H9 (cell line): ENCODE measurements around the gene CACFD1. TPM values are rescaled to one million over a fixed set of nuclear protein-coding genes. Genes with fewer than 3 reads are reported as not detected.

ENCODE experiments used
- DNase-seq: peaks from one replicate; pipeline ENCODE4 v3.0.0-alpha.2; 2017
- H2AFZ ChIP-seq: one replicate; pipeline ENCODE4 v1.6.1; 2013; ENCODE audit warnings: mild to moderate bottlenecking, low read length, control low read depth, moderate library complexity
- H2AK5ac ChIP-seq: 2 replicates; pipeline ENCODE4 v1.6.1; 2013; ENCODE audit warnings: low read length, control low read depth, mixed read lengths; ENCODE audit not compliant: insufficient read length
- H2BK120ac ChIP-seq: one replicate; pipeline ENCODE4 v1.6.1; 2013; ENCODE audit warnings: low read depth, mild to moderate bottlenecking, low read length, control low read depth, inconsistent platforms; ENCODE audit not compliant: poor library complexity, severe bottlenecking
- H2BK12ac ChIP-seq: 2 replicates; pipeline ENCODE4 v1.6.1; 2013; ENCODE audit warnings: low read length, control low read depth, mixed read lengths, low read depth; ENCODE audit not compliant: insufficient read length
- H2BK15ac ChIP-seq: 2 replicates; pipeline ENCODE4 v1.6.1; 2013; ENCODE audit warnings: low read depth, low read length, control low read depth
- H2BK20ac ChIP-seq: one replicate; pipeline ENCODE4 v1.6.1; 2013; ENCODE audit warnings: low read depth, mild to moderate bottlenecking, low read length, control low read depth, inconsistent platforms; ENCODE audit not compliant: poor library complexity, severe bottlenecking
- H2BK5ac ChIP-seq: 2 replicates; pipeline ENCODE4 v1.6.1; 2013; ENCODE audit warnings: low read length, control low read depth, mixed read lengths; ENCODE audit not compliant: insufficient read length
- H3K14ac ChIP-seq: 2 replicates; pipeline ENCODE4 v1.6.1; 2013; ENCODE audit warnings: low read length, control low read depth; ENCODE audit not compliant: insufficient read depth
- H3K18ac ChIP-seq: 2 replicates; pipeline ENCODE4 v1.6.1; 2013; ENCODE audit warnings: low read depth, mild to moderate bottlenecking, mixed read lengths, low read length, control low read depth; ENCODE audit not compliant: insufficient read length
- H3K23ac ChIP-seq: 2 replicates; pipeline ENCODE4 v1.6.1; 2013; ENCODE audit warnings: low read length, control low read depth, mixed read lengths, low read depth; ENCODE audit not compliant: insufficient read length
- H3K23me2 ChIP-seq: 2 replicates; pipeline ENCODE4 v1.6.1; 2013; ENCODE audit warnings: low read depth, mild to moderate bottlenecking, mixed read lengths, low read length, control low read depth; ENCODE audit not compliant: insufficient read length, poor library complexity, severe bottlenecking
- H3K27ac ChIP-seq: 2 replicates; pipeline ENCODE4 v1.5.1; 2013; ENCODE audit warnings: low read length, control low read depth, mixed read lengths, low read depth; ENCODE audit not compliant: insufficient read length
- H3K27me3 ChIP-seq: 2 replicates; pipeline ENCODE4 v1.6.1; 2013; ENCODE audit warnings: low read length, control low read depth, inconsistent platforms; ENCODE audit not compliant: insufficient read depth
- H3K4ac ChIP-seq: 2 replicates; pipeline ENCODE4 v1.6.1; 2013; ENCODE audit warnings: low read depth, mild to moderate bottlenecking, control low read depth, inconsistent platforms, low read length, moderate library complexity
- H3K4me1 ChIP-seq: 2 replicates; pipeline ENCODE4 v1.6.1; 2013; ENCODE audit warnings: low read length, control low read depth, inconsistent platforms; ENCODE audit not compliant: insufficient read depth
- H3K4me2 ChIP-seq: 2 replicates; pipeline ENCODE4 v1.6.1; 2013; ENCODE audit warnings: low read length, control low read depth, mixed read lengths; ENCODE audit not compliant: insufficient read length, insufficient read depth
- H3K56ac ChIP-seq: 2 replicates; pipeline ENCODE4 v1.6.1; 2013; ENCODE audit warnings: low read depth, mild to moderate bottlenecking, mixed read lengths, low read length, control low read depth; ENCODE audit not compliant: insufficient read length
- H3K79me1 ChIP-seq: 2 replicates; pipeline ENCODE4 v1.6.1; 2013; ENCODE audit warnings: low read depth, mild to moderate bottlenecking, moderate library complexity, low read length, control low read depth, inconsistent platforms; ENCODE audit not compliant: insufficient read depth, poor library complexity, severe bottlenecking
- H3K79me2 ChIP-seq: 2 replicates; pipeline ENCODE4 v1.6.1; 2013; ENCODE audit warnings: low read length, control low read depth, inconsistent platforms; ENCODE audit not compliant: insufficient read depth
- H3K9ac ChIP-seq: 2 replicates; pipeline ENCODE4 v1.6.1; 2013; ENCODE audit warnings: low read length, control low read depth, mixed read lengths; ENCODE audit not compliant: insufficient read length; ENCODE audit errors: extremely low read depth
- H3K9me3 ChIP-seq: one replicate; pipeline ENCODE4 v1.6.1; 2013; ENCODE audit warnings: low read depth, low read length, inconsistent platforms; ENCODE audit not compliant: control insufficient read depth
- H3T11ph ChIP-seq: one replicate; pipeline ENCODE4 v1.6.1; 2013; ENCODE audit warnings: mild to moderate bottlenecking, low read length, control low read depth, inconsistent platforms
- H4K20me1 ChIP-seq: one replicate; pipeline ENCODE4 v1.6.1; 2013; ENCODE audit not compliant: control insufficient read depth, insufficient read length, insufficient read depth
- H4K5ac ChIP-seq: 2 replicates; pipeline ENCODE4 v1.6.1; 2013; ENCODE audit warnings: low read depth, mild to moderate bottlenecking, mixed read lengths, low read length, control low read depth; ENCODE audit not compliant: insufficient read length
- H4K8ac ChIP-seq: replicated peaks from 2 replicates; pipeline ENCODE4 v1.6.1; 2013; ENCODE audit warnings: low read length, control low read depth, mixed read lengths, low read depth; ENCODE audit not compliant: insufficient read length
- H4K91ac ChIP-seq: 2 replicates; pipeline ENCODE4 v1.6.1; 2013; ENCODE audit warnings: low read depth, mild to moderate bottlenecking, moderate library complexity, mixed read lengths, low read length, control low read depth; ENCODE audit not compliant: insufficient read length
- H3K27ac Mint-ChIP-seq, 3 experiments: 2 replicates in 2 of 3; 3 replicates in 1 of 3; pipeline ENCODE4 v1.8.0; 2020 to 2021; ENCODE audit warnings: mixed read lengths in 3 of 3, mild to moderate bottlenecking in 1 of 3, moderate library complexity in 1 of 3
- H3K27me3 Mint-ChIP-seq: 2 replicates; pipeline ENCODE4 v1.8.0; 2021; ENCODE audit warnings: low read depth, mild to moderate bottlenecking, moderate library complexity, mixed read lengths
- H3K36me3 Mint-ChIP-seq, 3 experiments: 2 replicates in 2 of 3; 3 replicates in 1 of 3; pipeline ENCODE4 v1.8.0; 2020 to 2021; ENCODE audit warnings: low read depth in 3 of 3, mixed read lengths in 3 of 3; ENCODE audit not compliant: insufficient read depth in 1 of 3
- H3K4me1 Mint-ChIP-seq, 2 experiments: 2 replicates each; pipeline ENCODE4 v1.8.0; 2020; ENCODE audit warnings: mixed read lengths in 2 of 2
- H3K4me3 Mint-ChIP-seq, 2 experiments: 2 replicates in 1 of 2; 3 replicates in 1 of 2; pipeline ENCODE4 v1.8.0; 2020 to 2021; ENCODE audit warnings: mild to moderate bottlenecking in 2 of 2, mixed read lengths in 2 of 2, moderate library complexity in 1 of 2
- H3K9me3 Mint-ChIP-seq, 2 experiments: 2 replicates in 1 of 2; 3 replicates in 1 of 2; pipeline ENCODE4 v1.8.0; 2020; ENCODE audit warnings: mild to moderate bottlenecking in 2 of 2, mixed read lengths in 2 of 2, moderate library complexity in 1 of 2
- CTCF ChIP-seq: fragments of 200-600 bp; sonication (generic); conservative IDR thresholded peaks from 3 replicates; pipeline ENCODE4 v1.8.0; 2021; ENCODE audit warnings: antibody characterized with exemption, mild to moderate bottlenecking
- WGBS: extraction: QIAGEN DNeasy Blood & Tissue Kit; methylation state at CpG from one replicate; pipeline ENCODE4 v1.1.7; 2013; ENCODE audit warnings: missing lambda C conversion rate, low lambda C conversion rate, mixed read lengths; ENCODE audit not compliant: insufficient read length; ENCODE audit errors: extremely low coverage; 5-methylcytosine and 5-hydroxymethylcytosine counted together
- total RNA-seq: library from RNA; stranded (reverse); gene quantifications from 2 replicates; pipeline ENCODE4 v1.2.1, GENCODE V29; 2021

Gene CACFD1
- total RNA-seq, 1 experiment from 2014 or later: 20.0 TPM

GRCh38 chr9:133515240-133515610 is 55.4 kb downstream of the CACFD1 start:
- no peak for TF ChIP-seq CTCF
- H3K79me2 ChIP-seq: no peaks in the 10 kb centered on the region
- Mint-ChIP-seq H3K4me1 (peaks cover 0 to 6% of the 10 kb centered on the region in 2 experiments; a peak in 1 of 4 replicates), H3K4me3 (no peak overlapping the region), H3K9me3 (no peaks in the 10 kb centered on the region), H3K27me3 (peaks cover 11% of the 10 kb centered on the region), H3K36me3 (no peaks in the 10 kb centered on the region), H3K27ac (no peak overlapping the region)
- H4K91ac ChIP-seq: no peak overlapping the region
- H3K9me3 ChIP-seq: no peaks in the 10 kb centered on the region
- no peak overlapping the region for H2BK120ac ChIP-seq
- no peak overlapping the region for H2BK20ac ChIP-seq
- H3K23me2 ChIP-seq: no peaks in the 10 kb centered on the region
- H3K4me1 ChIP-seq: no peaks in the 10 kb centered on the region
- no peak overlapping the region for H3T11ph ChIP-seq
- WGBS: no CpG with 5 or more reads among the region's 10 CpGs
- H3K27ac ChIP-seq: no peak overlapping the region
- H3K14ac ChIP-seq: no peak overlapping the region
- H3K56ac ChIP-seq: no peak overlapping the region
- no peak for DNase-seq
- no peak overlapping the region for H2BK5ac ChIP-seq
- no peak overlapping the region for H2AFZ ChIP-seq
- no peak overlapping the region for H3K18ac ChIP-seq
- H2AK5ac ChIP-seq: no peak overlapping the region
- H3K79me1 ChIP-seq: no peaks in the 10 kb centered on the region
- no peak overlapping the region for H3K9ac ChIP-seq
- H2BK15ac ChIP-seq: no peak overlapping the region
- H4K20me1 ChIP-seq: no peaks in the 10 kb centered on the region
- no peaks in the 10 kb centered on the region for H3K27me3 ChIP-seq
- H4K8ac ChIP-seq: no peak overlapping the region
- H2BK12ac ChIP-seq: no peak overlapping the region
- H3K23ac ChIP-seq: no peak overlapping the region
- no peak overlapping the region for H3K4ac ChIP-seq
- no peak overlapping the region for H4K5ac ChIP-seq
- no peak overlapping the region for H3K4me2 ChIP-seq
